SIG-M5 (cell line): Measurements from ENCODE around the gene PACS2.

ENCODE experiments used
- DNase-seq: peaks from one replicate; lab custom pipeline; 2025; lab: John Stamatoyannopoulos, UW

The PACS2 gene

DNA sequence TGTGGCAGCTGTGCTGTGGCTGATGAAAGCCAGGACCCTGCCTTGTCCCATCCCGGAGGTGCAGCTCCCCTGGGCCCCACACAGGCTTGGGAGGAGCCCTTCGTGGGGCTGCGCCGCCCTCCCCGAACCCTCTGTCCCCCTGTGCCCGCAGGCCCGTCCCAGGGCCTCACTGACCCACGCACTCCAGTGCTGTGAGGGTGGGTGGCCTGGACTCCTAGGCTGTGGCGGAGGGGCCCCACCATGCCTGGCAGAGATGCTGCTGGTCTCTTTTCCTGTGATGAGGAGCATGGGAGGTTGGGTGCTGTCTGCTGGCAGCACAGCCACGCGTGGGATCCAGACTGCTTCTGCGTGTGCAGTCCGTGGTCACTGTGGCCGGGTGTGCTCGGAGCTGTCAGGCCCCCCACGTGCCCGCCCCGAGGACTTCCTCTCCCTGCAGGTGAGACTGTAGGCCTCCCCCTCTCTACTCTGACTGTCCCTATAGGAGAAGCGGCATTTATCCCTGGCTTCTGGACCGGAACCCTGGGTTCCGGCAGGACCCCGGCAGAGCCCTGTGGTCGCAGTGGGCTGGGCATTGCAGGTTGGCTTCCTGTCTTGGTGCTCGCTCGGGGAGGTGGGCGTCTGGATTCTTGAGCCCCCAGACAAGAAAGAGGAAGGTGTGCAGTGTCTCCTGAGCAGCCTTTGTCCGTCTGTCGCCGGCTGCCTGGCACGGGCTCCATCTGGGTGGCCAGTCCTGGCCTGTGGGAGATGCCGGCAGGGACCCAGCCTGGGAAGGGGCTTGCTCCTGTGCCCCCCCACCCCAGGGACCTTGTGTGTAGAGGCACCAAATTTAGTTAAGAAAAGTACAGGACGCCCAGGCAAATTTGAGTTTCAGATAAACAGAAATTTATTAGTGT, 107.4 kb downstream of the PACS2 start:
- DNase-seq, result no peak

DNA sequence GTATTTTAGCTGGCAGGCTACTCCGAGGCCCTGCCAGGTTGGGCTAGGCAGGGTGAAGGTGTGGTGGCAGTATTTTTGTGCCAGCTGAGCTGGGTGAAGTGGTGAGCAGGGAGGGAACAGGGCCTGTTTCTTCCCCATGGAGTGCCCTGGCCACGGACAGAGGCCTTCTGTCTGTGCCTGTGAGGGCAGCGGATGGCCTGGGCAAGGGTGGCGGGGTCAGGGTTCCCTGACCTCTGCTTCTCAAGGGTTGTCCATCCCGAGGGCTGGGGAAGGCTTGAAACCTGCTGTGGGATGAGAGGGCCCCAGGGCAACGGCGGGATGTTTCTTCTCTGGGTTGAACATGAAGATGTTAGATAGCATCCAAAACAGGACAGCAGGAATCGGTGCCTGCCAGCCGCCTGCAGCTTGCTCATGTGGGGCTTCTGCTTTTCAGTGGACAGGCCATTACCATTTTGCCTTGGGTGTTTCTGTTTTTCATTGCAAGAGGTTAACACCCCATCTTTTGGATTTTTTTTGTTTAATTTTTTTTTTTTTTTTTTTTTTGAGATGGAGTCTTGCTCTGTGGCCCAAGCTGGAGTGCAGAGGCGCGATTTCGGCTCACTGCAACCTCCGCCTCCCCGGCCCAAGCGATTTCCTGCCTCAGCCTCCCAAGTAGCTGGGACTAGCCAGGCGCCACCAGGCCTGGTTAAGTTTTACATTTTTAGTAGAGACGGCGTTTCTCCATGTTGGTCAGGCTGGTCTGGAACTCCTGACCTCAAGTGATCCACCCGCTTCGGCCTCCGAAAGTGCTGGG, 108.3 kb downstream of the PACS2 start:
- DNase-seq, result no peak

DNA sequence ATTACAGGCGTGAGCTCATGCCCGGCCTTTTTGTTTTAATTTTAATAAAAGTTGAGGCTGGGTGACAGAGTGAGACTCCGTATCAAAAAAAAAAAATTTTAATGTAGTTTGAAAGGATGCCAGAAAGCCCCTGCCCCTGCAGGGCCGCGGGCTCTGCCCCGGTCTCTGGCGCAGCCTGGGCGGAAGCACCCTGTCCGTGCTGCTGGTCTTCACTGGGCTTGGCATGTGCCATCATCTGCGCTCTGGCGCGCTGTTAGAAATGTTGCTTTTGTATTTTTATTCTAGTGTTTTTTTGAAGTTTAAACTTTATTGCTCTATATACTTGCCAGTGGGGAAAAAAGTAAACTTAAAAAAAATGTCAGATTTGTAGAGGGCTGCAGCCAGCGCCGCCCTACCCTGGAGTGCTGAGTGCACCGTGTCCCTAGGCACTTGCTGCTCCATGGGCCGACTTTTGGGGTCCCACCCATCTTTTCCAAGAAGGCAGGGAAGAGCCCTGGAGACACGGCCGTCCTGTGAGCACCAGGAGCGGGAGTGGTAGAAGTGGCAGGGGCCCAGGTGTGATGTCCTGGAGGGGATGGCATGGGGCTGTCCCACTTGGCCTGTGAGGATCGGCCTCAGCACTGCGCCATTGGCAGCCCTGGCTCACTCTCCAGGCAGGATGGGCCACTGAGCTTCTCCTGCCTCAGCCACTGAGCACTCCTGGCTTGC, 109.1 kb downstream of the PACS2 start:
- no peak for DNase-seq

DNA sequence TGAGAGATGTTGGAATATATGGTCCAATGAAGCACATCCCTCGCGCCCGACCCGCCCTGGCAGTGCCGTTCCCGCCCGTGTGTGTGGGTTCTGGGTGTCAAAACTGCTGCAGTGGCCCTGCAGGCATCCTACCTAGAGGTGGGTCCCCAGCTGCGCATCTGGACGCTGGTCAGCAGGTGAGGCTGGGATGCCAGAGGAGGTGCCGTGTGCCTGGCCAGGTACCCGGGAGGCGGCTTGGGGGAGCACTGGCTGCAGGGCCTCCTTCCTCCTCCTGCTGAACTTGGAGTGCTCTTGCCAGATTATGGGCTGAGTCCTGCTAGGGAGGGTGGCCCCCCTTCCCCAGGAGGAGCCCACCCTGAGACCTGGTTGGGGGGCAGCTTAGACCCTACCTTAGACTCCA, 110.3 kb downstream of the PACS2 start:
- DNase-seq, result no peak

DNA sequence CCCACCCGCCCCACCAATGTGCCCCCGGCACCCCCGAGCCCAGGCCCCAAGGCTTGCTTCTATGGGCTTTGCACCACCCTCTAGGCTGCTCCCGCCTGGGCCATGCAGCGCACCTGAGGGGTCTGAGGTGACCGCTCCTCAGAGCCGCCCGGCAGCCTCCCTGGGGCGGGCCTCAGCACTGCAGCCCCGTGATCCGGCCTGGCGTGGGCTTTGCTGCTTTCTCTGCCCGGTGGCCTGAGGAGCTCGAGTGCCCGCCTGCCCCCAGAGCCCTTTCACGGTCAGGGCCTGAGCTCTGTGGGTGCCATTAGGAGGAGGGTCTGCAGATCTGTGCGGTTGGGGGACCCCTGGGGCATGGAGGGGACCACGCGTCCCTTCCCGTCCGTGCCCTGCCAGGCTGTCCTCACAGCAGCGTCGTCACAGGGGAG, 111.3 kb downstream of the PACS2 start:
- no peak for DNase-seq

DNA sequence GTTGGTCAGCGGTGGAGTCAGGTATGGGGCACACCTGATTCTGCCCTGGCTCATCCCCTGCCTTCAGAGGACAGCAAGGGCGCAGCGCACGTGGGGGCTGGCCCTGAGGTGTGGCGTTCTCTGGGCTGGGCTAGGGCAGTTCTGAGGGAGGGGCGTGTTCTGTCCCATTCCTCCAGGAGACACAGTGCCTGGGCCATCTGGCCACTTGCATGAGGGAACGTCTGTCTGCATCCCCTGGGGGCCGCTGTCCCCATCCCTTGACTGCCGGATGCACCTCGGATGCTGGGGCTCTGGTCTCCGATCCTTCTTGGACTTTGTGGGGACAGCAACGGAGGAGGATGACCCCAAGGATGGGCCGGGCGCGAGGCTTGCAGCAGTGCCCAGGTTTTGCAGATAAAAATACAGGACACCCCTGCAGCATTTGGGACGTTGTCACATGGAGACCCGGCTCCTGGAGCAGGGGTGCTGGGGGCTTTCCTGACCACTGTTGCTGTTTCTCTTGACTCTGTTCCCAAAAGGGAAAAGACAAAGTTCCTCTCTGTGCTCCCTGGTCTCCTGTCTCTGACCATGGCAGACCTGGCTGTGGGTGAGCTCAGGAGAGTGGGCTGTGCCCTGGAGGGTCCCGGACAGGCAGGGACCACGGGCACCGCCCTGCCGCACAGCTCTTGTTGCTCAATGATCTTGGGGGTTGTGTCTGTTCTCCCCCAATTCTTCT, 112.0 kb downstream of the PACS2 start:
- no peak for DNase-seq

DNA sequence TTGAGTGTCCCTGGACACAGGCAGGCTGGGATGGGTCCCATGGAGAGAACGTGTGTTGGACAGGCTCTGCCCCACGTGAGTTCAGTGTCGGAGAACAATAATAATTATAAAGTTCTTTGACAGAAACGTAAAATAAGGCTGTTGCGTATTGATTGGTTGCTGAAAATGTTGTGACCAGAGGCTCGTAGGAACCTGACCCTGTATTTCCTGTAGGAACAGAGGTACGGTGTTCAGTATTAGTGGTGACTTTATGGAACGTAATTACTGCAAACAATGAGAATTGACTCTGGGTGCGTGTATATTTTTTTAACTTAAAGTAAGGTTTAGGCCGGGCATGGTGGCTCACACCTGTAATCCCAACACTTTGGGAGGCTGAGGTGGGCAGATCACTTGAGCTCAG, 112.9 kb downstream of the PACS2 start:
- DNase-seq, result no peak

DNA sequence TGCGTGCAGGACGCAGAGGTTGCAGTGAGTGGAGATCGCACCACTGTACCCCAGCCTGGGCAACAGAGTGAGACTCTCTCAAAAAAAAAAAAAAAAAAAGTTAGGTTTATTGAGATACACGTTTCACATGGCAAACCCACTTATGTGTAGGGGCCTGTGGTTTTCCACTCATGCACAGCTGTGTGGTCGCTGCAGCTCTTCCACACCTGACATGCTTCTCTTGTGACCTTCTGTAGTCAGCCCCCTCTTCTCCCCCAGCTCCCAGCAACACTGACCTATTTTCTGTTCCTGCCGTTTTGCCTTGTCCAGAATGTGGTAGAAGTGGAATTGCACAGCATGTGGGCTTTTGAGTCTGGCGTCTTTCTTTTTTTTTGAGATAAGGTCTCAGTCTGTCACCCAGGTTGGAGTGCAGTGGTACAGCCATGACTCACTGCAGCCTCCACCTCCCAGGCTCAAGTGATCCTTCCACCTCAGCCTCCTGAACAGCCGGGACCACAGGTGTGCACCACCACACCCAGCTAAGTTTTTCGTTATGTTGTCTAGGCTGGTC, 113.5 kb downstream of the PACS2 start:
- no peak for DNase-seq

DNA sequence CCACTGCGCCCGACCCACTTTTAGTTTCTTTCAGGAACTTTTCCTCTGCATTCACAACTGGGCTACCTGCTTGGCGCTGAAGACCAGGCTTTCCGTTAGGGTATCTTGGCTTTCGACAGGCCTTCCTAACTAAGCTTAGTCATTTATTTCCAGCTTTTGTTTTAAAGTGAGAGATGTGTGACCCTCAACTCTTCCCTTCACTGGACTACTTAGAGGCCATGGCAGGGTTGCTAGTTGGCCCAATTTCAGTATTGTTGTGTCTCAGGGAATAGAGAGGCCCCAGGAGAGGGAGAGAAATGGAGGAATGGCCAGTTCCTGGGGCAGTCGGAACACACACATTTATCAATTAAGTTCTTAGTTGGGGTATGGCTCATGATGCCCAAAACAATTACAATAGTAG, 115.5 kb downstream of the PACS2 start:
- no peak for DNase-seq

DNA sequence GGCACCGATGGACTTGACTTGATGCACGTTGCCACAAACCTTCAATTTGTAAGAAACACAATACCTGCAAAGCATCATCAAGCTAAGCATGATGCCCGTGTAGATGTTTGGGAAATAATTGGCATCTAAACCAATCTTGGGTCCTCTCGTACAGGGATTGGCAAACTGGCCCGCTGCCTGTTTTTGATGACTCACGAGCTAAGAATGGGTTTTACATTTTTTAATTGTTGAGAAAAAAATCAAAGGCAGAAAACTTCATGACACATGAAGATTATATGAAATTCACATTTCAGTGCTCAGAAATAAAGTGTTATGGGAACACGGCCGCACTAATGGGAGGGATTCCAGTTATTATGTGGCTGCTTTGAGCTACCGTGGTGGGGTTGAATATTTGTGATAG, 116.0 kb downstream of the PACS2 start:
- DNase-seq, result no peak

DNA sequence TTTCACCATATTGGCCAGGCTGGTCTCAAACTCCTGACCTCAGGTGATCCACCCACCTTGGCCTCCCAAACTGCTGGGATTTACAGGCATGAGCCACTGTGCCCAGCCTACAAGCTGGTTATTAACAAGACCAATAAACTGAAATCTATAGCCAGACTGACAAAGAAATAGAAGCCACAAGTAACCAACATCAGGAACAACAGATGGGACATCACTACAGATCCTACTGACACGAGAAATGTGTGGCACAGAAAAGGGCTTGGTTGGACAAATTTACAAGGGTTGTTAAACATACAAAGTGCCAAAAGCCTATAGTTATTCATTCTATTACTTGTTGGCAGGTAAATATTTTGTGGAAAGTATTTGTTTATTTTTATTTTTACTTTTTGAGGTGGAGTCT, 116.7 kb downstream of the PACS2 start:
- no peak for DNase-seq

DNA sequence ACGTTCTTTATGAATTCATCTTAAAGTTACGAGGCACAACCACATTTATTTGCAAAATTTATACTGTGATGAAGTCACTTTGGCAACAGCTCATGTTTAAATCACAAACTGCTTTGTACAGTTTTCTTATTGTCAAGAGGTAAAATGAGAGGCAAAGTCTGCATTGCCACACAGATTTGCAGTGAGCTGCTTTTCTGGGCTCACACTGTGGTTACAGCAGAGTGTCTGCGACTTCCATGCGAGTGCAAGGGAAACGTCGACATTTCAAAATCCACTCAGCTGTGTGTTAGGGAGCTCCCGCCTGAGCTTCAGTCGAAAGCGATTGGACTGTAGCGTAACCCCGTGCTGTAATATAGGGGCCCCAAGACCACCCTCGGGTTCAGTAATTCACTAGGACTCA, 118.1 kb downstream of the PACS2 start:
- no peak for DNase-seq

DNA sequence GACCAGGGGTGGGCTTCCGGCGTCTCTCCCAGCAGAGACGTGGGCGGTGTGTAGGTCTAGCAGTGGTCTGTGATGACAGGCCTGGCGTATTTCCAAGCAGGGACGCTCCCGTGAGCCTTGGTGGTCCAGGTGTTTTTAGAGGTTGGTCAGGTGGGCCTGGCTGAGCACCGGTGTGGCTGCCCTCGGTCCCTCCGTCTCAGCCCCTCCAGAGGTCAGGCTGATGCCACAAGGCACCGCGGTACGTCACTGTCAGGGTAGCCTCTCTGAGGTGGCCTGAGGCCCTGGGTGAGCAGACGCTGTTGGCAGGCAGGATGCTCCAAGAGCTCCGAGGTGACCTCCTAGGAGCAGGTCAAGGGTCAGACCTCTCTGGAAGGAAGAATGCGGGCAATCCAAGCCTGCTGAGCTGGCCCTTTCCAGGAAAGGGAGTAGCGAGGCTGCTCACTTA, 118.6 kb downstream of the PACS2 start:
- no peak for DNase-seq

DNA sequence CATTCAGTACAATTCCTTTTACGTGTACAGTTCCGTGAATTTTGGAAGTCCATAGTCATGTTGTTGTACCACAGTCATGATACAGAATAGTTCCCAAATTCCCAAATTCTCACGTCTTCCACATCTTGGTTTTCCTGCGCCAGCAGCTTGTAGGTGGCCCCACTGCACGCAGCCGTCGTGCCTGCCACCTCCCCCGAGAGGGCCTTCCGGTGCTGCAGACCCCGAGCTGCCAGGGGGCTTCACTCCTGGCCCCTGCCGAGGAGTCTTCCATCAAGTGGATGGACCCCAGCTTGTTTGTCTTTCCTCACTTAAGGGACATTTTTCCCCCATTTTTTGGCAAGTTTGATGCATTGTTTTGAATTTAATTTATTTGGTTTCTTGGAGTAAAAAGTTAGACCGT, 121.9 kb downstream of the PACS2 start:
- DNase-seq, result no peak

DNA sequence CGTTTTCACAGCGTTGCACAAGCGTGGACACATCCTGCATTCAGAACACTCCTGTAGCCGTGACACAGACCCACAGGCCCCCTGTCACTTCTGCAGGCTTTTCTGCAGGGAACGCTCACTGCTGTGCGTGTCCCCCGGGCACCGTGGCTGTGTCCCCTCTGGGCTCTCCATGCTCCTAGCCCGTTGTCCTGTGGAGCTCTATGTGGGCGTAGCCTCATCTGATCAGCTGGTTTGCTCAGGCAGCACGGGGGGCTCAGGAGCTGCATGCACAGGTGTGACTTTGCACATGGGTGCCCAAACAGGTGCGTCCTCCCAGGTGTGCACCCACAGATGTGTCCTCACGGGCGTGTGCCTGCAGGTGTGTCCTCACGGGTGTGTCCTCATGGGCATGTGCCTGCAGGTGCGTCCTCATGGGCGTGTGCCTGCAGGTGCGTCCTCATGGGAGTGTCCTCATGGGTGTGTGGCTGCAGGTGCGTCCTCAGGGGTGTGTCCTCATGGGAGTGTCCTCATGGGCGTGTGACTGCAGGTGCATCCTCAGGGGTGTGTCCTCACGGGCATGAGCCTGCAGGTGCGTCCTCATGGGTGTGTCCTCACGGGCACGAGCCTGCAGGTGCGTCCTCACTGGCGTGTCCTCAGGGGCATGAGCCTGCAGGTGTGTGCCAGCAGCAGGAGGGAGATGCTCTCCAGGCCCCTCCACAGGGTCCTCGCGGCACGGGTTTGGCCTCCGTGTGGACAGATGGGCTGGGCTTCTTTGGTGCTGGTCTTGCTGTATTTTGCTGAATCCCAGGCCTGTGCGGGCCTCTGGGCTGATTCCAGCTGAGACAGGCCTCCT, 122.6 kb downstream of the PACS2 start:
- DNase-seq, result no peak

DNA sequence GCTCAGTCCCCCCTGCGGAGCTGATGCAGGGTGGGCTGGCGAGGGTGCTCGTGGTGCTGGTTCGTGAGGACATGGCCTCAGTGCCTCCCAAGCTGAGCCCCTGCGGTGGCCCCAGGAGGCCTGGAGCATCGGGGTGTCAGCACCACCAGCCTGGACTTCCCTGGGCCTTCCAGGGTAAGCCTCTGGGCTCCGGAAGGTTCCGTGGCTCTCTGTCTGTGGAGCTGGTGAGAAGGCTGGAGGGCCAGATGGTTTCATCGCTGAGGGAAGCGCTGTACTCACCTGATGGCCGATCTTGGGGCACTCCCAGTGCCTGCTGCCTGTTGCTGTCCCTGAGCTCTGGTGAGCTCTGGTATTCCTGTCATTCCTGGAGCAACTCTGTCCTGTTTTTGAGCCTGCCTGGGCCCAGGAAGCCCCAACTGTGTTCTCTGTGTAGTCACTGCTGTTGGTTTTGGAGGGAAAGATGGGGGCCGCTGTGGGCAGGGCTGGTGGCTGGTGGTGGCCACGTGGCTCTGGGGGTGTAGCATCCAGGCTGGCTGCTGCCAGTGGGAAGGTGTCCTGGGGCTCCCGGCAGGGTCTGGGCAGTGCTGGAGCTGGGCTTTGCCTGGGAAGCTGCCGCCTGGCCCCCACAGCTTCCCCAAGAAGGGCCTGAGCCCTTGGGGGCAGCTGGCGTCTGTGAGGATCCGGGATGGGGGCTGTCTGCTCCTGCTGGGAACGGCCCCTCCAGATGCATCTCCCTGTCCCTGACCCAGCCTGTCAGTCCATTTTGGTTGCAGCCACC, 123.4 kb downstream of the PACS2 start:
- DNase-seq, result no peak

DNA sequence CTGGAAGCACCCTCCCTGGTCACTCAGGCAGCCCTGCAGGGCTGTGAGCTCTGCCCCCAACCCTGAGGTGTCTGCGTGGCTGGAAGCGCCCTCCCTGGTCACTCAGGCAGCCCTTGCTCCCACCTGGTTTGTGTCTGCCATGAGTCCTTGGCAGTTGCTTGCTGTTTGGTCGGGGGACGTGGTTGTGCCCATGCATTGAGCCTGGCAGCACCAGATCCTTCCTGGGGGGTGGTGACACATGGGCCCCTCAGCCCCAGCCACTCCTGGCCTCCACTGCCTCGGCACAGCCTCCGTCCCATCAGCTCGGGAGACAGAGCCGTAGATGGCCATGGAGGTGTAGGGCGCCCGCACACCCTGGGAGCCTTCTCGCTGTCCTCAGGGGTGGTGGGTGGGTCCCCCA, 124.6 kb downstream of the PACS2 start:
- DNase-seq, result no peak

DNA sequence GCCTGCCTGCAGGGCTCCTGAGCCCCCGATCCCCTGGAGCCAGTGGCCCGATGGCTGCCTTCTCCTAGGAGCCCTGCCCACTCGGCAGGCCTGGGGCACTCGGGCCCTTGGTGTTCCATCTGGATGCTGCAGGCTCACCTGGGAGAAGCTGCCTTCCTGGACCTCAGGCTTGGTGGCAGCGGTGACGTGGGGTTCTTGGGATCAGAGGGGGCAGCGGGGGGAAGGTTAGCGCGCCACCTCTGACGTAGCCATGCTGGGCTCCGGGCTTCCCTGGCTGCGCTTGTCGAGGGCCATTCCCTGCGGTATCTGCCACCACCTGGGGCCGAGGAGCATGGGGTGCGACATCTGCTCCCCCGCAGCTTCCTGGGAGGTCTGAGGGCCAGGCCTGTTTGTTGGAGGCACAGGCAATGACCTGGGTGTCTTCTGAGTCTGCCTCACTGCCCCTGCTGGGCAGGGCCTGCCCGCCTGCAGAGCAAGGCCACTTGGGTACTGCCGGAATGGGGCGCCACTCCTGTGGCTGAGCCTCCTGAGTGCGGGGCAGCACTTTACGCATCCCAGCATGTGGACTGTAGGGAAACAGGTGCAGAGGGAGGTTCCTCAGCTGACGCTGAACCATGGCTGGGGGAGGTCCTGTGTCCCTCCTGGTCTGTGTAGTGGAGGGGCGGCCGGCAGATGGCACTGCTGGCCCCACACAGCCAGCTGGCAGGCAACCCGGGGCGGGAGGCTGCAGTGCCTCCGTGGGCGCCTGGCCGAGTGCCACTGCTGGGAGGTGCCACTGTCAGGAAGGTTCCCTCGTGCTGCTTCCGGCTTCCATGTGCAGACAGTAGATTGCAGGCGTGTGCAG, 125.4 kb downstream of the PACS2 start:
- no peak for DNase-seq

DNA sequence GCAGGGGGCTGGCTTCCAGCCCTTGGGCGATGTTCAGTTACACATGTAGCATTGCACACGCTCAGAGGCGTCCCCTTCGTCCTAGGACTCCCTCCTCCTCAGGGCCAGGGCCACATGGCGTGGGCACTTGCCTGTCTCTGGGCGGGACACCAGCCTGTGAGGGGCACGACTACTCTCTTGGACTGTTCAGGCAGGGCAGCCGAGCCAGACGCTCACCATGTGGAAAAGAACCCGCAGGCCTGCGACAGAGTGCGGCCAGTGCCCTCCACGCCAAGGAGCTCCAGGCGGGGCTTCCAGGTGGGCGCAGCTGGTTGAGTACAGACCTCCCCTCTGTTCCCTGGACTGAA, 126.0 kb downstream of the PACS2 start:
- DNase-seq, result no peak
